Panc1 (cell line): ENCODE results near the gene MFAP1. TPM values are rescaled to one million over a fixed set of nuclear protein-coding genes. Genes with fewer than 3 reads are reported as not detected.

Source experiments
- ATAC-seq: fragments of 200-7000 bp; cut with Tn5 transposase; 2 replicates; pipeline ENCODE4 v1.9.1; 2020; ENCODE audit warnings: mild to moderate bottlenecking, moderate library complexity
- BruUV-seq: library from RNA; stranded (reverse); fragments of 400-500 nt; replicated peaks from 2 replicates; lab custom pipeline; 2021; lab: Mats Ljungman, UMichigan
- CTCF ChIA-PET: fragments of 300-600 bp; sonication (Branson Sonifier 250); formaldehyde crosslinking; loops from one replicate; lab custom pipeline; 2022; ENCODE audit warnings: antibody characterized with exemption; lab: Charles Lee
- POLR2A ChIA-PET: fragments of 300-600 bp; sonication (Branson Sonifier 250); formaldehyde crosslinking; loops from one replicate; lab custom pipeline; 2022; ENCODE audit warnings: antibody characterized with exemption; lab: Charles Lee
- DNase-seq: peaks from one replicate; pipeline ENCODE4 v3.0.0-alpha.2; 2010; ENCODE audit warnings: low read depth, low spot score
- H3K27ac ChIP-seq: 2 replicates; pipeline ENCODE4 v1.5.1; 2011; ENCODE audit warnings: mild to moderate bottlenecking, low read length, inconsistent platforms
- H3K27me3 ChIP-seq: fragments of 200-500 bp; sonication (Bioruptor generic); 2 replicates; pipeline ENCODE4 v1.6.0; 2014; ENCODE audit warnings: low read length, inconsistent platforms; ENCODE audit not compliant: control insufficient read depth, insufficient read depth
- H3K36me3 ChIP-seq: fragments of 200-500 bp; sonication (Bioruptor generic); 2 replicates; pipeline ENCODE4 v1.5.1; 2014; ENCODE audit warnings: inconsistent platforms, mild to moderate bottlenecking, low read length, moderate library complexity; ENCODE audit not compliant: control insufficient read depth, insufficient read depth
- H3K4me1 ChIP-seq: 2 replicates; pipeline ENCODE4 v1.5.1; 2011; ENCODE audit warnings: inconsistent platforms, mild to moderate bottlenecking, low read length, moderate library complexity; ENCODE audit not compliant: control insufficient read depth, insufficient read depth
- H3K4me3 ChIP-seq, 2 experiments: 2 replicates each; pipeline ENCODE4 v1.5.1; 2011 to 2012; ENCODE audit warnings: low read depth in 2 of 2, low read length in 2 of 2, mild to moderate bottlenecking in 2 of 2, inconsistent platforms in 1 of 2, moderate library complexity in 1 of 2
- H3K9me3 ChIP-seq: fragments of 200-500 bp; sonication (Bioruptor generic); 2 replicates; pipeline ENCODE4 v1.5.1; 2014; ENCODE audit warnings: low read depth, mild to moderate bottlenecking, inconsistent platforms, low read length, moderate library complexity; ENCODE audit not compliant: control insufficient read depth, insufficient read depth
- POLR2AphosphoS5 ChIP-seq: IDR thresholded peaks from 2 replicates; pipeline ENCODE4 v1.6.1; 2012; ENCODE audit warnings: mild to moderate bottlenecking, low read depth, low read length, moderate library complexity
- SIN3A ChIP-seq: IDR thresholded peaks from 2 replicates; pipeline ENCODE4 v1.6.1; 2012; ENCODE audit warnings: low read depth, mild to moderate bottlenecking, low read length, moderate library complexity, borderline replicate concordance; ENCODE audit not compliant: insufficient read depth
- TCF7L2 ChIP-seq: IDR thresholded peaks from 2 replicates; pipeline ENCODE4 v1.6.1; 2011; ENCODE audit warnings: mild to moderate bottlenecking, low read depth, low read length, inconsistent platforms
- in situ Hi-C: cut with HindIII; loops from 2 replicates; pipeline ENCODE4 v1.10.0; 2016; ENCODE audit warnings: low sequenced_read_pairs, low pct_unique_long_range_greater_than_20kb
- intact Hi-C: fragments of 100-400 bp; cut with micrococcal nuclease; formaldehyde crosslinking; loops from one replicate; pipeline ENCODE4 v1.10.0; 2022; ENCODE audit not compliant: unreplicated experiment
- total RNA-seq: library from RNA; stranded (reverse); gene quantifications from one replicate; pipeline ENCODE4 v1.2.1, GENCODE V29; 2021; ENCODE audit not compliant: unreplicated experiment
- TF ChIP-seq, protein P1 (sequence below): fragments of 450-650 bp; IDR thresholded peaks from 2 replicates; pipeline ENCODE4 v1.5.1; 2017; ENCODE audit warnings: mild to moderate bottlenecking
- TF ChIP-seq, protein P2 (sequence below), 2 experiments: IDR thresholded peaks; 2 replicates each; pipeline ENCODE4 v1.6.1; 2011 to 2012; ENCODE audit warnings: low read depth in 2 of 2, control low read depth in 1 of 2, low read length in 1 of 2, mild to moderate bottlenecking in 1 of 2, moderate library complexity in 1 of 2; ENCODE audit not compliant: insufficient read depth in 1 of 2

The MFAP1 gene
- total RNA-seq, 1 experiment from 2014 or later: 29.7 TPM

DNA sequence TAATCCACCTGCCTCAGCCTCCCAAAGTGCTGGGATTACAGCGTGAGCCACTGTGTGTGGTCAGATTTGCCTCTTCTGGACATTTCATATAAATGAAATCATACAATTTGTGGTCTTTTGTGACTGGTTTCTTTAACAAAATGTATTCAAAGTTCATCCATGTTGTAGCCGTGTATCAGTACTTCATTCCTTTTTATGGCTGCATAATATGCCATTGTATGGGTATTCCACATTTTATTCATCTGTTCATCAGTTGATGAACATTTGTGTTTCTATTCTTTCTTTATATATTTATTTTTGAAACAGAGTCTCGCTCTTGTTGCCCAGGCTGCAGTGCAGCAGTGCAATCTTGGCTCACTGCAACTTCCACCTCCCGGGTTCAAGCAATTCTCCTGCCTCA is 28.1 kb upstream of the MFAP1 start:
- no peak for ATAC-seq
- H3K36me3 ChIP-seq: peaks cover 3% of the 10 kb centered on the region; the same call in 1 of the 2 replicates

DNA sequence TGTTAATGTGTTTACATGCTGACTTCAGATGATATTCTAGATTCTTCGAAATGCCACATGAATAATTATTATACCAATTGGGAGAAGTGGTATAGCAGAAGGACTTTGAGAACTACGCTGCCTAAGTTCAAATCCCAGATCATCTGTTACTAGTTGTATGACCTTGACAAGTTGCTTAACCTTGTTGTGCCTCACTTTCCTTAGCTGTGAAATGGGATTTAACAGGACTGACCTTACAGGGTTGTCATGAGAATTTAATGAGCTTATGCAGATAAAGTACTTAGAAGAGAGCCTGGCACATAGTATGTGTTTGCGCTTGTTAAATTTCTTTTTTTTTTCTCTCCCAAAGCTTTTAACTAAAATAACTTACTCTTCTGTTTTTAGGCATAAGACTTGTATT is 26.8 kb upstream of the MFAP1 start:
- no peak overlapping the region for H3K4me3 ChIP-seq
- ChIA-PET CTCF (interaction anchor here (0.7 kb wide), 1 partner anchor 289 kb away, joined by 6 read pairs; no protein-coding TSS in a partner anchor), POLR2A (interaction anchor here (0.6 kb wide), 1 partner anchor 137 kb away, joined by 4 read pairs; no protein-coding TSS in a partner anchor)
- in situ Hi-C loops: no loop called here
- intact Hi-C loops: no loop called here
- no peak for ATAC-seq
- DNase-seq: no peak
- TF ChIP-seq TCF7L2 (no peak), SIN3A (no peak), POLR2AphosphoS5 (no peak)
- TF ChIP-seq, protein P1, sequence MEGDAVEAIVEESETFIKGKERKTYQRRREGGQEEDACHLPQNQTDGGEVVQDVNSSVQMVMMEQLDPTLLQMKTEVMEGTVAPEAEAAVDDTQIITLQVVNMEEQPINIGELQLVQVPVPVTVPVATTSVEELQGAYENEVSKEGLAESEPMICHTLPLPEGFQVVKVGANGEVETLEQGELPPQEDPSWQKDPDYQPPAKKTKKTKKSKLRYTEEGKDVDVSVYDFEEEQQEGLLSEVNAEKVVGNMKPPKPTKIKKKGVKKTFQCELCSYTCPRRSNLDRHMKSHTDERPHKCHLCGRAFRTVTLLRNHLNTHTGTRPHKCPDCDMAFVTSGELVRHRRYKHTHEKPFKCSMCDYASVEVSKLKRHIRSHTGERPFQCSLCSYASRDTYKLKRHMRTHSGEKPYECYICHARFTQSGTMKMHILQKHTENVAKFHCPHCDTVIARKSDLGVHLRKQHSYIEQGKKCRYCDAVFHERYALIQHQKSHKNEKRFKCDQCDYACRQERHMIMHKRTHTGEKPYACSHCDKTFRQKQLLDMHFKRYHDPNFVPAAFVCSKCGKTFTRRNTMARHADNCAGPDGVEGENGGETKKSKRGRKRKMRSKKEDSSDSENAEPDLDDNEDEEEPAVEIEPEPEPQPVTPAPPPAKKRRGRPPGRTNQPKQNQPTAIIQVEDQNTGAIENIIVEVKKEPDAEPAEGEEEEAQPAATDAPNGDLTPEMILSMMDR: no peak
- TF ChIP-seq, protein P2, sequence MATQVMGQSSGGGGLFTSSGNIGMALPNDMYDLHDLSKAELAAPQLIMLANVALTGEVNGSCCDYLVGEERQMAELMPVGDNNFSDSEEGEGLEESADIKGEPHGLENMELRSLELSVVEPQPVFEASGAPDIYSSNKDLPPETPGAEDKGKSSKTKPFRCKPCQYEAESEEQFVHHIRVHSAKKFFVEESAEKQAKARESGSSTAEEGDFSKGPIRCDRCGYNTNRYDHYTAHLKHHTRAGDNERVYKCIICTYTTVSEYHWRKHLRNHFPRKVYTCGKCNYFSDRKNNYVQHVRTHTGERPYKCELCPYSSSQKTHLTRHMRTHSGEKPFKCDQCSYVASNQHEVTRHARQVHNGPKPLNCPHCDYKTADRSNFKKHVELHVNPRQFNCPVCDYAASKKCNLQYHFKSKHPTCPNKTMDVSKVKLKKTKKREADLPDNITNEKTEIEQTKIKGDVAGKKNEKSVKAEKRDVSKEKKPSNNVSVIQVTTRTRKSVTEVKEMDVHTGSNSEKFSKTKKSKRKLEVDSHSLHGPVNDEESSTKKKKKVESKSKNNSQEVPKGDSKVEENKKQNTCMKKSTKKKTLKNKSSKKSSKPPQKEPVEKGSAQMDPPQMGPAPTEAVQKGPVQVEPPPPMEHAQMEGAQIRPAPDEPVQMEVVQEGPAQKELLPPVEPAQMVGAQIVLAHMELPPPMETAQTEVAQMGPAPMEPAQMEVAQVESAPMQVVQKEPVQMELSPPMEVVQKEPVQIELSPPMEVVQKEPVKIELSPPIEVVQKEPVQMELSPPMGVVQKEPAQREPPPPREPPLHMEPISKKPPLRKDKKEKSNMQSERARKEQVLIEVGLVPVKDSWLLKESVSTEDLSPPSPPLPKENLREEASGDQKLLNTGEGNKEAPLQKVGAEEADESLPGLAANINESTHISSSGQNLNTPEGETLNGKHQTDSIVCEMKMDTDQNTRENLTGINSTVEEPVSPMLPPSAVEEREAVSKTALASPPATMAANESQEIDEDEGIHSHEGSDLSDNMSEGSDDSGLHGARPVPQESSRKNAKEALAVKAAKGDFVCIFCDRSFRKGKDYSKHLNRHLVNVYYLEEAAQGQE (IDR thresholded peaks at IDR 0.05; ENCODE audit: insufficient read depth in 1 of 2, low read depth in 2 of 2, low read length in 1 of 2): no peak
- H3K36me3 ChIP-seq: no peaks in the 10 kb centered on the region; the same call in 1 of the 2 replicates
- no peaks in the 10 kb centered on the region for H3K4me1 ChIP-seq
- H3K27me3 ChIP-seq: no peaks in the 10 kb centered on the region
- no peak overlapping the region for H3K27ac ChIP-seq
- BruUV-seq: no TSS peak
- no peaks in the 10 kb centered on the region for H3K9me3 ChIP-seq

More for the DNA sequence above, 28.1 kb upstream of the MFAP1 start:
- no peak for DNase-seq
- Histone ChIP-seq H3K27ac (no peak overlapping the region), H3K27me3 (no peaks in the 10 kb centered on the region), H3K4me3 (no peak overlapping the region), H3K4me1 (no peaks in the 10 kb centered on the region), H3K9me3 (no peaks in the 10 kb centered on the region)
- in situ Hi-C loops (no loop called here), intact Hi-C loops (no loop called here)
- POLR2A ChIA-PET: interaction anchor here (0.7 kb wide), 1 partner anchor 18 kb away, joined by 3 read pairs; no protein-coding TSS in a partner anchor
- TF ChIP-seq TCF7L2 (no peak), POLR2AphosphoS5 (no peak), SIN3A (no peak)
- TF ChIP-seq, protein P2 (IDR thresholded peaks at IDR 0.05; ENCODE audit: insufficient read depth in 1 of 2, low read depth in 2 of 2, low read length in 1 of 2): no peak
- TF ChIP-seq, protein P1: no peak
- BruUV-seq: no TSS peak
- CTCF ChIA-PET: no interaction called here
